Psoas muscle (tissue), 8 donors: ENCODE results near the gene SNED1. TPM values are rescaled to one million over a fixed set of nuclear protein-coding genes. Genes with fewer than 3 reads are reported as not detected.

Experiments
- ATAC-seq, 4 donors: fragments of 200-7000 bp; cut with Tn5 transposase; one replicate each; pipeline ENCODE4 v1.9.1; 2020; ENCODE audit warnings: moderate library complexity in 3 of 4, mild to moderate bottlenecking in 2 of 4
- DNase-seq, 2 donors: peaks; one replicate each; pipeline ENCODE4 v3.0.0-alpha.2; 2020
- H3K27ac ChIP-seq: fragments of 200-600 bp; one replicate; pipeline ENCODE4 v1.8.0; 2022
- H3K27me3 ChIP-seq, 3 donors: fragments of 200-600 bp in 1 of 3; one replicate each; pipeline versions ENCODE4 v1.6.1 to v1.8.0; 2013 to 2022; ENCODE audit warnings: low read length in 2 of 3, mild to moderate bottlenecking in 2 of 3, moderate library complexity in 1 of 3; ENCODE audit not compliant: insufficient read depth in 3 of 3
- H3K36me3 ChIP-seq, 2 donors: fragments of 200-600 bp in 1 of 2; one replicate each; pipeline versions ENCODE4 v1.6.1 to v1.8.0; 2013 to 2022; ENCODE audit warnings: low read depth in 1 of 2, mild to moderate bottlenecking in 1 of 2, moderate library complexity in 1 of 2; ENCODE audit not compliant: insufficient read depth in 1 of 2
- H3K4me1 ChIP-seq: fragments of 200-600 bp; one replicate; pipeline ENCODE4 v1.8.0; 2022
- H3K4me3 ChIP-seq: fragments of 200-600 bp; one replicate; pipeline ENCODE4 v1.8.0; 2022; ENCODE audit warnings: mild to moderate bottlenecking
- H3K9me3 ChIP-seq: fragments of 200-600 bp; one replicate; pipeline ENCODE4 v1.8.0; 2022
- WGBS, 3 donors: extraction: QIAGEN DNeasy Blood & Tissue Kit; methylation state at CpG; one replicate each; pipeline versions ENCODE4 v1.1.6 to v1.1.7; 2013; 5-methylcytosine and 5-hydroxymethylcytosine counted together
- intact Hi-C, 2 donors: fragments of 100-400 bp; cut with DNase I; formaldehyde crosslinking; loops; one replicate each; pipeline versions ENCODE4 v1.11.0 to v1.14.2; 2022
- polyA plus RNA-seq, 3 donors: library from polyadenylated mRNA; stranded (reverse); fragments of 200-250 nt; gene quantifications; one replicate each; pipeline ENCODE4 v1.2.3, GENCODE V29; 2013
- total RNA-seq, 4 donors: library from RNA; stranded (reverse); fragmentation: NEBNext Ultra II Directional in 2 of 4; extraction: Animal tissue kit (Norgen Biotek cat#: 25700) in 2 of 4; gene quantifications; one replicate each; pipeline versions ENCODE4 v1.2.1 to v1.2.4, GENCODE V29; 2021 to 2023
- TF ChIP-seq, protein P1 (sequence below): fragments of 200-600 bp; IDR thresholded peaks from one replicate; pipeline ENCODE4 v1.8.0; 2022; ENCODE audit warnings: antibody characterized with exemption
- donor health status: healthy with polysubstance abuse.
- donor health status: DM: no; HTN: no; CAD: no; lungs with moderate emphysema.
- donor health status: Bipolar disorder and iron deficiency.
- donor health status: healthy.
- donor health status: DM: yes; HTN: yes; CAD: no.
- donor health status: DM: no; HTN: no; CAD: no.
- donor health status: DM: no; HTN: no; CAD: no.
- donor health status: DM: yes; HTN: yes; CAD: no.

SNED1 gene
- total and polyA plus RNA-seq, 7 donors: 7.8 to 36.9 (median 9.2) TPM

DNA sequence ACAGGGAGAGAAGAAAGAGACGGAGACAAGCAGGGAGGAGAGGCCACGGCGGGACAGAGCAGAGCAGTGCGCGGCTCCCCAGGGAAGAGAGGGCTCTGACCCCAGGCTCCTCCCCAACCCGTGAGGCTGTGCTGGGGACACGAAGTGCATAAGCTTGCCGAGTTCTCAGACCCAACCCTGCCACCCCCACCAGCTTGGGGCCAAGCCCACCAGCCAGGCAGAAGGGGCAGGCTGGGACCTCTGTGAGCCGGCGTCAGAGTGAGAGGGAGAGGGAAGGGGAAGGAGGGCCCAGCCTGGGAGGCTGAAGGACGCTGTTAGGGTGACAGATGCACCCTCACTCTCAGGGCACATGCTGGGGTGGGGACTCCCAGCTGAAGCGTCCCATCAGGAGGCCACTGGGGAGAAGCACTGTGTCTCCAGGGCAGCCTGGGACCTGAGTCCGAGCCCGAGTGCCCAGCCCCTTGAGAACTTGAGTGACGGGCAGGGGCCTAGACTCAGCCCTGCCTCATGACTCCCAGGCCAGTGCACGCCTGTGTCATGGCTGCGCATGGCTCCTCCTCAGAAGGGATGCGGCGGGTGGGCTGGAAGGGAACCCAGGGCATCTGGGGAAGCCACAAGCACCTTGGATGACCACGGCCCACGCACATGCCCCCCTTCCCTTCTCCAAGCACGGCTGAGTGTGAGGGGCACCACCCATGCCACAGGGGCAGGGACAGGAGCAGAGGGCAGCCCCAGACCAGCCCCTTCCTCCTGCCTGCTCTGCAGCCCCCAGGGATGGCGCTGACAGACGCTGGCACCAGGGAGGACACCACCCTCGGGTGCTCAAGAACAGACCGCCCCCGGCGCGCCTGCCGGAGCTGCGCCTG, 72.6 kb downstream of the SNED1 start:
- H3K27me3 ChIP-seq: no peaks in the 10 kb centered on the region
- no peaks in the 10 kb centered on the region for H3K4me1 ChIP-seq
- peaks cover 0 to 91% of the 10 kb centered on the region in 2 donors for H3K36me3 ChIP-seq
- H3K4me3 ChIP-seq: no peak overlapping the region
- no peak for DNase-seq
- intact Hi-C loops: no loop called here
- TF ChIP-seq, protein P1, sequence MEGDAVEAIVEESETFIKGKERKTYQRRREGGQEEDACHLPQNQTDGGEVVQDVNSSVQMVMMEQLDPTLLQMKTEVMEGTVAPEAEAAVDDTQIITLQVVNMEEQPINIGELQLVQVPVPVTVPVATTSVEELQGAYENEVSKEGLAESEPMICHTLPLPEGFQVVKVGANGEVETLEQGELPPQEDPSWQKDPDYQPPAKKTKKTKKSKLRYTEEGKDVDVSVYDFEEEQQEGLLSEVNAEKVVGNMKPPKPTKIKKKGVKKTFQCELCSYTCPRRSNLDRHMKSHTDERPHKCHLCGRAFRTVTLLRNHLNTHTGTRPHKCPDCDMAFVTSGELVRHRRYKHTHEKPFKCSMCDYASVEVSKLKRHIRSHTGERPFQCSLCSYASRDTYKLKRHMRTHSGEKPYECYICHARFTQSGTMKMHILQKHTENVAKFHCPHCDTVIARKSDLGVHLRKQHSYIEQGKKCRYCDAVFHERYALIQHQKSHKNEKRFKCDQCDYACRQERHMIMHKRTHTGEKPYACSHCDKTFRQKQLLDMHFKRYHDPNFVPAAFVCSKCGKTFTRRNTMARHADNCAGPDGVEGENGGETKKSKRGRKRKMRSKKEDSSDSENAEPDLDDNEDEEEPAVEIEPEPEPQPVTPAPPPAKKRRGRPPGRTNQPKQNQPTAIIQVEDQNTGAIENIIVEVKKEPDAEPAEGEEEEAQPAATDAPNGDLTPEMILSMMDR: no peak
- no peaks in the 10 kb centered on the region for H3K9me3 ChIP-seq
- whole genome bisulfite sequencing, 3 donors: 80 to 87% (median 85%) methylated on average over 27 to 31 of the region's 31 CpGs
- H3K27ac ChIP-seq: no peak overlapping the region
- ATAC-seq: no peak

DNA sequence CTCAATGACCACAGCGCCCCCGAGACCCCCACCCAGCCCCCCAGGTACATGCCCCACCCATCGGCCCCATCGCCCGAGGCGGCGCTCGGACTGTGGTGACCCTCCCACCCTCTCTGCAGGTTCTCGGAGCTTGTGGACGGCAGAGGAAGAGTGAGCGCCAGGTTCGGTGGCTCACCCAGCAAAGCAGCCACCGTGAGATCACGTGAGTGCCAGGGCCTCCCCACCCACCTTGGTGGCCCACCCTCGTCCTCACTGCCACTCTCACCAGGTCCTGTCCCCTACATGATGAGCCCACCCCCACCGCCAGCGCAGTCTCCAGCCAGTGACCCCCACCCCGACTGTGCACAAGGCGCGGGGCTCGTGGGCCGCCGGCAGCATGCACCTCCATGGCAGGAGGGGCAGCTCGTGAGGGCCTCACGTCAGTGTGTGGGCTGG, 73.3 kb downstream of the SNED1 start:
- TF ChIP-seq, protein P1: no peak
- intact Hi-C loops: no loop called here
- Histone ChIP-seq H3K27me3 (no peaks in the 10 kb centered on the region), H3K36me3 (peaks cover 0 to 91% of the 10 kb centered on the region in 2 donors), H3K27ac (no peak overlapping the region), H3K4me3 (no peak overlapping the region), H3K4me1 (no peaks in the 10 kb centered on the region), H3K9me3 (no peaks in the 10 kb centered on the region)
- DNase-seq (no peak), ATAC-seq (no peak)
- 87 to 91% (median 90%) methylated on average over 20 to 25 of the region's 25 CpGs for WGBS, 3 donors

DNA sequence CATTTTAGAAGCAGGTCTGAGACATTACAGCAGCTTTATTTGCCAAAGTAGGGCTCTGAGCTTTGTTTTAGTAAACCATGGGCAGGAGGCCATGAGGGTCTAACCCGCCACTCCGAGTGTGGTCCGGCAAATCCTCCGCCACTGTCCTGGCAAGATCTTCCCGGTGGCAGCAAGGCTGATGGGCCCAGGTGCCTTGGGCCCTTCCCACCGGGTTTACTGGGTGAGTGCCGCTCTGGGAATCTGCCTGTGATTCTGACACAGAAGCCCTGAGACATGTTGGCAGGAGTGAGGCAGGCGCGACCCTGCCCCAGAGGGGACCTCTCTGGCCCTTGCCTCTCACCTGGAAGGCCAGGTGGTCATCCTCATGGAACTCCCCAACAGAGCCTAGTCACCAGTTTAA, 73.7 kb downstream of the SNED1 start:
- TF ChIP-seq, protein P1: no peak
- Histone ChIP-seq H3K27ac (no peak overlapping the region), H3K9me3 (no peaks in the 10 kb centered on the region), H3K36me3 (peaks cover 0 to 91% of the 10 kb centered on the region in 2 donors), H3K27me3 (no peaks in the 10 kb centered on the region), H3K4me1 (no peaks in the 10 kb centered on the region), H3K4me3 (no peak overlapping the region)
- 78 to 93% (median 85%) methylated on average over 9 of the region's 9 CpGs for WGBS, 3 donors
- no peak for DNase-seq
- intact Hi-C loops: no loop called here
- no peak for ATAC-seq

DNA sequence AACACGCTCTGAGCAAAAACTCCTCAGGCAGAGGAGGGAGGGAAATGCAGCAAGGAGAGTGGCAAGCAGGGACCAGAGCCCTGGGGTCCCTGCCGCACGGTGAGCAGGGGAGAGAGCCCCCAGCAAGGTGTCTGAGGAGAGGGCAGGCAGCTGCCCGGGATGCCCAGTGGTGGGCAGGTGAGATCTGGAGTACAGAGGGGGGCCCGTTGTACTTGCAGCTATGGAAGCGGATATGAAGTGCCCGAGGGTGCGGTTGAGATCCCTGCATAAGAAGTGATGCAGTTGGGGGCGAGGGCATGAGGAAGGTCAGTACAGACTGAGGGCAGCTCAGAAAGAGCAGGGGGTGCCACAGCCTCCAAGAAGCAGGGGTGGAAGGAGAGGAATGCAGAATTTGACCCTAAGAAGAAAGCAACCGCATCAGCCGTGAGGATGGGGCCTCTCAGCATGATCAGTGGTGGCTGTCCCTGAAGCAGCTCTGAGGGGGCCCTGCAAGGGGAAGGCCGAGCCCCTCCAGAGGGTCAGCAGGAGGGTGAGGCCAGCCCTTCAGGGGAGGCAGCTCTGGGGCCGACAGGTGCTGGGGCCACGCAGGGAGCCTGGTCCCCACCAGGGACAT, 74.2 kb downstream of the SNED1 start:
- TF ChIP-seq, protein P1: no peak
- H3K4me1 ChIP-seq: no peaks in the 10 kb centered on the region
- 76 to 82% (median 80%) methylated on average over 12 to 14 of the region's 14 CpGs for WGBS, 3 donors
- no peak for DNase-seq
- no peaks in the 10 kb centered on the region for H3K27me3 ChIP-seq
- H3K27ac ChIP-seq: no peak overlapping the region
- no peak overlapping the region for H3K4me3 ChIP-seq
- H3K36me3 ChIP-seq: peaks cover 0 to 90% of the 10 kb centered on the region in 2 donors
- H3K9me3 ChIP-seq: no peaks in the 10 kb centered on the region
- intact Hi-C loops: no loop called here
- ATAC-seq: no peak
